Lower leg skin (tissue), 4 donors: ENCODE results near the gene FSTL1. TPM values are rescaled to one million over a fixed set of nuclear protein-coding genes. Genes with fewer than 3 reads are reported as not detected.

Experiments
- DNase-seq, 2 donors: peaks; one replicate each; pipeline ENCODE4 v3.0.0-alpha.2; 2019; ENCODE audit warnings: low spot score in 2 of 2
- H3K4me3 ChIP-seq: fragments of 200-600 bp; sonication (generic); 2 replicates; pipeline ENCODE4 v1.5.1; 2017; ENCODE audit warnings: mild to moderate bottlenecking, low read depth; ENCODE audit not compliant: poor library complexity, severe bottlenecking
- CTCF ChIP-seq, 3 donors: fragments of 450-650 bp; IDR thresholded peaks; one replicate each; pipeline ENCODE4 v1.5.1; 2016; ENCODE audit warnings: antibody characterized with exemption in 3 of 3, mild to moderate bottlenecking in 3 of 3, moderate library complexity in 2 of 3
- POLR2A ChIP-seq, 2 donors: fragments of 450-650 bp; IDR thresholded peaks; one replicate each; pipeline ENCODE4 v1.6.1; 2016 to 2017; ENCODE audit warnings: antibody characterized with exemption in 2 of 2, mild to moderate bottlenecking in 1 of 2, moderate library complexity in 1 of 2
- WGBS, 2 donors: methylation state at CpG; one replicate each; pipeline ENCODE4 v1.1.5; 2018; 5-methylcytosine and 5-hydroxymethylcytosine counted together
- intact Hi-C: fragments of 100-400 bp; cut with DNase I; formaldehyde crosslinking; loops from one replicate; pipeline ENCODE4 v1.15.0; 2023; ENCODE audit warnings: low total_unique reads
- total RNA-seq, 4 donors: library from RNA; depleted of rRNA; stranded (reverse); fragments of >200 nt; gene quantifications; one replicate each; pipeline ENCODE4 v1.1.0, GENCODE V29; 2016

FSTL1 gene
- total RNA-seq, 4 donors from 2014 or later: 52.8 to 207 (median 104) TPM

DNA sequence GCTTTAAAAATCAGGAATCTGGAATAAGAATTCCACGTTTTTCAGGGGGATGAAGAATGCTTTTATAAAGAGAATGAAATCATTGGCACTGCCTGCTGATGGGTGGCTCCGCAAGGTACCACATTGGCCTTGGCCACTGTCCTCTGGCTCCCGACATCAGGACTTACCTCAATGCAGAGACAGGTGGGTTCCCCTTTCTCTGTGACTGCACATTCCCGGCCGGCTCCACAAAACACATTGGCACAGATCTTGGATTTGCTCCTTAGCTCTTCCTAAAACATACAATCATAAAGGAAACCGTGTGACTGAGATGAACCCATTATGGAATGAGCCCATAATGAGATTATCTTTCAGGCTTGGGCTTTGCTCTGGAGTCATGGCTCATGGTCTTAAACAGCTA, 35.0 kb downstream of the FSTL1 start:
- TF ChIP-seq POLR2A (IDR thresholded peaks at IDR 0.05): no peak
- TF ChIP-seq CTCF (IDR thresholded peaks at IDR 0.05): no peak
- peak in 1 of 2 donors; percentile 63 for DNase-seq
- 77 to 79% methylated on average over 6 of the region's 6 CpGs for WGBS, 2 donors
- H3K4me3 ChIP-seq: no peak overlapping the region
- intact Hi-C loops: loop anchor here (5.0 kb wide), 2 partner anchors 142 to 173 kb away; no protein-coding TSS in a partner anchor

DNA sequence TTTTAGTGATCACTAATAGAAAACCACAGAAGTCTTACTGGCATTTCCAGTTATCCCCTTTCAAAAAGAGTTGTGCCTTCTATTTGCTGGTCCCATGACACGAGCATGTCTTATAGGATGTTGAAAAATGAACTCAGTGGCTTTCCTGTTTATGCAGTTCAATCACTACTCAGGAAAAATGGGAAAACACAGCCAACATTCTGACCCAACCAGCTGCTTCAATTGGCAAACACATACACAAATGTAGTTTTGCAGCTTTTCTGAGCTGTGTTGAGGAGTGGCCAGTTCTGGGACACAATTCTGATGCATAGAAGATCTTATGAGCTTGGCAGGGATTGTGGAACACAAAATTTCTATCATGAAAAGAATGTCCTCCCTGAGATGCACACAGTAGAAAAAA, 40.3 kb downstream of the FSTL1 start:
- TF ChIP-seq CTCF (IDR thresholded peaks at IDR 0.05) (no peak), POLR2A (IDR thresholded peaks at IDR 0.05) (no peak)
- H3K4me3 ChIP-seq: no peak overlapping the region
- DNase-seq: no peak
- WGBS, 2 donors: 73 to 77% methylated on average over 1 of the region's 1 CpG
- intact Hi-C loops: no loop called here

GRCh38 chr3:120410116-120410515, 40.7 kb downstream of the FSTL1 start:
- intact Hi-C loops: no loop called here
- no peak for TF ChIP-seq POLR2A (IDR thresholded peaks at IDR 0.05)
- no peak for TF ChIP-seq CTCF (IDR thresholded peaks at IDR 0.05)
- no peak overlapping the region for H3K4me3 ChIP-seq
- 81 to 91% methylated on average over 3 of the region's 3 CpGs for WGBS, 2 donors
- DNase-seq: no peak

DNA sequence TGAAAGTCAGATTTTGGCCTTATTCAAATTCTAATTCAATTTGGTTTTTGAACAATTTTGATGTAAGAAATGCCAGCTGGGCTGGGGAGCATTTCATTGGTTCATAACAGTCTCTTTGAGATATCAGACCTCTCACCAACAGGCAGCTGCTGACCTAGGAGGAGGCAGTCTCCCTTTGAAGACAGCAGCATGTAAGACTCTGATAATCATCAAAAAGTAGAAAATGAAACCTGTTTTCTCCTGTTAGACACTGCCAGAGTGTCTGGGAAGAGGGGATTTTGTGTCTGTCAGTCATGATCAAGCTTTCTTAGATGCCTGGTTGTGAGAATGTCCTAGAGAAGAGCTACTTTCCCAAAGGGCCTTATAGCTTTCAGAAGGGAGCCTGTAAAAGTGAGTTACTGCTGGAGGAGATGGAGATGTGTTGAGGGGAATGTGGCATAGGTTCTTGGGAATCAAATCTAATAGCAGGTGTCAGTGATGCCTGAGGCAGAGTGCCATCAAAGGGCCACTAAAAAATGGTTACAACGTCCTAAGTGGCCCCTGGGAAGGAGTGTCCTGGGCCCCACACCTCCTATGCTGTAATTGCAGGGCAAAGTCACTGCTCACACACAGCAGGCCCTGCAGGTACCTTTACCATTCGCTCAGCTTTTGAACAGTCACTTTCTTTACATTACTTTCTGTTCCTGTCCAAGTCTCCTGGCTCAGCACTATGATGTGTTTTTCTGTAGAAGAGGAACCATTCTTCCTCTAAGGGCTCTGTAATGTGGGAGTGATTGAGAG, 43.1 kb downstream of the FSTL1 start:
- 66% methylated on average over 2 of the region's 2 CpGs for WGBS, 2 donors
- intact Hi-C loops: no loop called here
- no peak overlapping the region for H3K4me3 ChIP-seq

DNA sequence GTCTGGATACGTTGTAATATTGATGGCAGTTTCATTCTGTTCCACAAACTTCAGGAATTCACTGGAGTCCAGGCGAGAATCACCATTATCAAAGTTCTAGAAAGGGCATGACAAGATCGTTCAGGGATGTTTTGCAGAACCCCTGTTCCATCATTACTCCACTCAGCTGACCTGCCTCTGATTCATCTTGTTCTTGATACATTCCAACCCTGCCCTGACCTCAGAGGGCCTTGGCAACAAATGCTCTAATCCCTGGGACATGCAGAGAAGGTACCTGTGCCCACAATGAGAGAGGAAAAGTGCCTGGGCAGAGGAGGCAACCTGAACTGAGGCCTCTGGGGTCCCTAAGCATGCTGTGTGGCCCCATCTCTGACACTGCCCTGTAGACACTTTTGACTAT, 45.9 kb downstream of the FSTL1 start:
- 91 to 93% methylated on average over 3 of the region's 3 CpGs for WGBS, 2 donors
- DNase-seq: no peak
- intact Hi-C loops: no loop called here
- TF ChIP-seq CTCF (IDR thresholded peaks at IDR 0.05): no peak
- TF ChIP-seq POLR2A (IDR thresholded peaks at IDR 0.05): no peak
- H3K4me3 ChIP-seq: no peak overlapping the region

More for the DNA sequence above, 43.1 kb downstream of the FSTL1 start:
- TF ChIP-seq POLR2A (IDR thresholded peaks at IDR 0.05) (no peak), CTCF (IDR thresholded peaks at IDR 0.05) (no peak)
- DNase-seq: no peak

- TF ChIP-seq POLR2A (IDR thresholded peaks at IDR 0.05): no peak
- no peak for TF ChIP-seq CTCF (IDR thresholded peaks at IDR 0.05)
- DNase-seq: no peak
- no peak overlapping the region for H3K4me3 ChIP-seq
- intact Hi-C loops: no loop called here
These were observed 48.5 kb downstream of the FSTL1 start for GRCh38 chr3:120402257-120402656.
